Measurements from ENCODE around the gene KCNG2. TPM values are rescaled to one million over a fixed set of nuclear protein-coding genes. Genes with fewer than 3 reads are reported as not detected.

The KCNG2 gene
- polyA plus RNA-seq, 3 donors = 0.05 to 0.45 (median 0.42) TPM

DNA sequence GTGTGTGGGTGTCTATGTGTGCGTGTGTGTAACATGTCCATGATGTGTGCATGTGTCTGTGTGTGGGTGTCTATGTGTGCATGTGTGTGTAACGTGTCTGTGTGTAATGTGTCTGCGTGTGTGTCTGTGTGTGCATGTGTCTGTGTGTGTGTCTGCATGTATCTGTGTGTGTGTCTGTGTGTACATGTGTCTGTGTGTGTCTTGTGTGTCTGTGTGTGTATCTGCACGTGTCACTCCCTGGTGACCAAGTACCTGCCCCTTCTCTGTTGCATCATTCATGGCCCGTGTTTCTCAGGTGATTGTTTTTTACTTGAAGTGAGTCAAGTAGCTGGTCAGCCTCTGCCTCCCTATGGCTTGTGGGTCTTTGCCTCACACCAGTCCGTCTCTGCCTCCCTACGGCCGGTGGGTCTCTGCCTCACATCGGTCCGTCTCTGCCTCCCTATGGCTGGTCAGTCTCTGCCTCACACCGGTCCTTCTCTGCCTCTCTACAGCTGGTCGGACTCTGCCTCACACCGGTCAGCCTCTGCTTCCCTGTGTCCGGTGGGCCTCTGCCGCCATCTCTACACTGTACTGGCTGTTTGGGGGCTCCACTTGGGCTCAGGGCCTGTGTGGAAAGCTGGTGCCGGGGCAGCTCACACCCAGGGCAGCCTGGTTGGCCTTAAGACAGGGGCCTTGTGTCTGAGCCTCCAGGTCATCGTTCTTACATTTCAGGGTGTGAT is 31.6 kb downstream of the KCNG2 start:
- H3K27ac ChIP-seq (ENCODE audit: low read depth, low read length) = no peak overlapping the region
- 87 to 95% (median 95%) methylated on average over 17 of the region's 17 CpGs for WGBS, 3 donors

DNA sequence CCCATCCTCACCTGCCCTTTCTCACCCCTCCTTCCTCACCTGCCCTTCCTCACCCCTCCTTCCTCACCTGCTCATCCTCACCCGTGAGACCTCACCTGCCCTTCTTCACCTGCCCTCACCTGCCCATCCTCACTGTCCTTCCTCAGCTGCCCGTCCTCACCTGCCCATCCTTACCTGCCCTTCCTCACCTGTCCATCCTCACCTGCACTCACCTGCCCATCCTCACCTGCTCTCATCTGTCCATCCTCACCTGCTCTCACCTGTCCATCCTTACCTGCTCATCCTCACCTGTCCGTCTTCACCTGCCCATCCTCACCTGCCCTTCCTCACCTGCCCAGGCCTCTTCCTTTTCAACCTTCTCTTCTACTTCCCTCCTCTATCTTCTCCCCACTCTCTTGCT is 34.4 kb downstream of the KCNG2 start:
- no peak overlapping the region for H3K27ac ChIP-seq (ENCODE audit: low read depth, low read length)
- 70 to 91% (median 91%) methylated on average over 3 of the region's 3 CpGs for WGBS, 3 donors

GRCh38 chr18:79834834-79835233 is 37.1 kb downstream of the KCNG2 start:
- H3K27ac ChIP-seq (ENCODE audit: low read depth, low read length) = no peak overlapping the region
- WGBS, 3 donors = 69 to 76% (median 72%) methylated on average over 6 of the region's 6 CpGs

GRCh38 chr18:79841936-79842335 is 44.2 kb downstream of the KCNG2 start:
- H3K27ac ChIP-seq (ENCODE audit: low read depth, low read length) = no peak overlapping the region
- 88 to 94% (median 92%) methylated on average over 4 of the region's 4 CpGs for WGBS, 3 donors

GRCh38 chr18:79844999-79845563 is 47.3 kb downstream of the KCNG2 start:
- no peak overlapping the region for H3K27ac ChIP-seq (ENCODE audit: low read depth, low read length)
- WGBS, 3 donors = 87 to 93% (median 89%) methylated on average over 10 of the region's 10 CpGs

- no peak overlapping the region for H3K27ac ChIP-seq (ENCODE audit: low read depth, low read length)
- WGBS, 3 donors = 79 to 83% (median 80%) methylated on average over 17 of the region's 17 CpGs
Measured at GRCh38 chr18:79846936-79847557, 49.3 kb downstream of the KCNG2 start.

DNA sequence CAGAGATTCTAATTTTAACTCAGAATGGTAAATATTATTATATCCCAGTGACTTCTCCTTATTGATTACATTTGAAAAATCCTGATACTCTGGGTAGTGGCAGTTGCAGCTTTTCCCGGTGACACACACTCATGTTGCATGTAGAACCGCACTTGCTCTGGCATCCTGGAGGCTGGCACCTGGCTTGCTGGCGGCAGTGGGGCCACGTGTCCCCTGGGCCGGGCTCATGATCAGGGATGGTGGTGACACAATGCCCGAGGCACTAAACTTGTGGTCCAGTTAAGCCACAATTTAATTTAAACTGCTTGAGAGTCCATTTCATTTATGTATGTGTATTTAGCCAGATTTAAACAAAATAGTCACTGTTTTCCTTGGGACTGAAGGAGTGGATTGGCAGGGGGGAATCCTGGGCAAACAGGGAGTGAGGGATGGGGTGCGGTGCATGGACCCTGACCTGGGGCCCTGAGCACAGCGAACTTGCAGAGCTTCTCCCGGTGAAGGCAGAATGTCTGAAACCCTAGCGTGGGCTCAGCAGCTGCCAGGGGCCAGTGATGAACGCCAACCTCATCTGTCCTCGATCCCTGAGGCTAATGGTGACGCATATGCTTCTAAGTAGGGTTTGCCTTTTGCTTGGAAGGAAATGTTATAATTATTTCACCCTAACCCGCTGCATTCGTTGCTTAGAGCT is 50.0 kb downstream of the KCNG2 start:
- no peak overlapping the region for H3K27ac ChIP-seq (ENCODE audit: low read depth, low read length)
- WGBS, 3 donors = 78 to 91% (median 90%) methylated on average over 15 of the region's 15 CpGs

DNA sequence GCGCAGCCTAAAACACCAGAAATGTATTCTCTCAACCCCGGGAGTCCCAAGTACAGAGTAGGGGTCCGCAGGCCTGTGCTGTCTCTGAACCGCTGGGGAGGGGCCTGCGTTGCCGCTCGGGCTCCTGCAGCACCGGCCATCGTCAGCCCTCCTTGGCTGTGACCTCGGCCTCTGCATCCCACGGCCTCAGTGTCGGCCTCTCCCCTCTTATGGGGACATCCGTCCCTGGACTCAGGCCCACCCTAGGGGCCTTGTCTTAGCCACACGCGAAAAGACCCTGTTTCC is 50.5 kb downstream of the KCNG2 start:
- 93 to 95% (median 94%) methylated on average over 15 of the region's 15 CpGs for WGBS, 3 donors
- no peak overlapping the region for H3K27ac ChIP-seq (ENCODE audit: low read depth, low read length)

DNA sequence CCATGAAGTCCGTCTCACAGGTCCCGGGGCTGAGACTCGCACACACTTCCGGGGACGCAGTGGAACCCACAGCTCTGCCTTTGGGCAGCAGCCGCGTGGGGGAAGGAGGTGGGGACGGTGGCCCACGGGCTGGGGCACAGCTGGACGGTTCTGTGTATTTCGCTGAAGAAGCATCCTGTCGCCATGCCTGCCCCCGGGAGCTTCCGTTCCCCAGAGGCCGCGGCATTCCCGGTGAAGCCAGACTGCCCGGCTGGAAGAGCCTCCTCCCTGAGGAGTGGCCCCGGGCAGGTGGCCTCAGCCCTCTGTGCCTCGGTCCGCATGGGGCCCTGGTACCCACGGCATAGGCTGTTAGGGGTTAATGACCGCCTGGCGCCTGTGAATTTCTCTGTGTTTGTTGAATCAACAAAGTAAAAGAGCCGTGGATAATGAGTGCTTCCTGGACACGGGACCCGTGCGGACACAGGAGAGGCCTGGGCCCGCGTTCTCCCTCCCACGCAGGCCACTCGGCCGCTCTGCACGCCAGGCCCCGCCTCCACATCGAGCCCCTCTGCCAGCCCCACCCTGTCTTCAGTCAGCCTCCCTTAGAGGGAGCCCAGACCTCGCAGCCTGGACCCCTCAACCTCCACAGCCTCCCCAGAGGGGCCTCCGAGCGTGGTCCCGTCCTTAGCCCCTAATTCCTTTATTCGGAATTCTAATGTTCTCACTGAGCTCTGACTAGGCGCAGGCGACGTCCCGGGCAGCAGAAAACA is 51.0 kb downstream of the KCNG2 start:
- H3K27ac ChIP-seq (ENCODE audit: low read depth, low read length) = no peak overlapping the region
- 66 to 87% (median 77%) methylated on average over 45 of the region's 45 CpGs for WGBS, 3 donors

GRCh38 chr18:79849328-79850207 is 51.8 kb downstream of the KCNG2 start:
- H3K27ac ChIP-seq (ENCODE audit: low read depth, low read length) = no peak overlapping the region
- WGBS, 3 donors = 92 to 94% (median 93%) methylated on average over 48 to 51 of the region's 51 CpGs

GRCh38 chr18:79850731-79851130 is 53.0 kb downstream of the KCNG2 start:
- WGBS, 3 donors = 88% methylated on average over 16 of the region's 16 CpGs
- no peak overlapping the region for H3K27ac ChIP-seq (ENCODE audit: low read depth, low read length)

DNA sequence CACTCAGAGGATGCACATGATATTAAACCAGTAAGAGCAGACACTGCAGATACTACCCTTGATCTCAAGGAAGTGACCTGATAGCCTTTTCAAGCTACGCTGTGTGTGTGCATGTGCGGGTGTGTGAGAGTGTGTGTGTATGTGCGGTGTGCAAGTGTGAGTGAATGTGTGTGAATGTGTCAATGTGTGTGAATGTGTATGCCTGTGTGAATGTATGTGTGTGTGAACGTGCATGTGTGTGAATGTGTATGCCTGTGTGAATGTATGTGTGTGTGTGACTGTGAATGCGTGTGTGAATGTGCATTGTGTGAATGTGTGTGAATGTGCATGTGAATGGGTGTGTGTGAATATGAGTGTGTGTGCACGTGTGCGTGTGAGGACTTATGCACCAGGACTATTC is 53.8 kb downstream of the KCNG2 start:
- no peak overlapping the region for H3K27ac ChIP-seq (ENCODE audit: low read depth, low read length)

DNA sequence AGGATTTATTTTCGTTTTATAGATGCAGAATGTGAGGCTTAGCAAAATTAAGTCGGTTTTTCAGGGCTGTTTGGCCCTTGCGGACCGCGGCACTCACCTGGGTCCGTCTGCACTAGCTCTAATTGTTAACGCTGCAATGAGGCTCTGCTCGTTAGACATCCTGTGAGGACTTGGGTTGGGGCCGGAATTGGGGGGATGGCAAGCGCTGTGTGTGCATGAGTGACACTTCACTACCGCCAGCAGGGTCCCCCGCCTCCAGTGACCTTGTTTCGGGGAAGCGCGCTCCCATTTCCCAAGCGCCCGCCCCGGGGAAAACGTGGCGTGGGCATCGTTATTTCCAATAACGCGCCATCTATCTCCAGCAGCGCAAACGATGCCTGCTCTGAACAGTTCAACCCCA is 54.2 kb downstream of the KCNG2 start:
- H3K27ac ChIP-seq (ENCODE audit: low read depth, low read length) = no peak overlapping the region
- WGBS, 3 donors = 85 to 88% (median 85%) methylated on average over 25 of the region's 25 CpGs

More for the DNA sequence above, 53.8 kb downstream of the KCNG2 start:
- 84 to 89% (median 88%) methylated on average over 7 of the region's 7 CpGs for WGBS, 3 donors

DNA sequence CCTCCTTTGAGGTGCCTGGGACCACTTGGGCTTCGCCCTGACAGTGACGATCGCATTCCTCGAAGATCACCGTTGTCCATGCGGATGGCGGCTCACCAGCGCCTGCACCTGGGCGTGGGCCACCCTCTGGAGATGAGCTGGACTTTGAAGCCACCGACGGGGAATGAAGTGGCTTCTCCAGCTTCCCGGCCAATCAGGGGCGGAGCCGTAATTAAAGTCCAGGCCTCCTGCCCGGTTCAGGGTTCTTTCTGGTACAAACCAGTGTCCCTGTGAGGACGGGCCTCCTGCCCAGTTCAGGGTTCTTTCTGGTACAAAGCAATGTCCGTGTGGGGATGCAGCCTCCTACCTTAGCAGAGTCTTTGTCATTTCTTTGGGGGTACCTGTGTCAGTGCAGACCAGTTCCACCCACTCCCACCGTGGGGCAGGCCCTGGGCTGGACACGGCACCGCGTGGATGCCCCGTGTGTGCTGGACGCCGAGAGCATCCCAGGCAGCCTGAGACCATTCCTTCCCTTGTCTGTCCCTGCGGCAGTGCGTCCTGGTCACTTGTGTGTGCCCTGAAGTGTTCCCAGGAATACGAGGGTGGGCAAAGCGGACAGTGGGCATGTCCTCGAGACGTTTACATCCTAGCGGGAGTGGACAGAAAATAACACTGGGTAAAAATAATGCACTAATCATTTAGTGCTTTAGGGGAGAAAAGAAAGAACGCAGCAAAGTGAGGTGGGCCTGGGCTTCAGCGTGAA is 55.0 kb downstream of the KCNG2 start:
- H3K27ac ChIP-seq (ENCODE audit: low read depth, low read length) = no peak overlapping the region
- 88 to 92% (median 91%) methylated on average over 33 of the region's 33 CpGs for WGBS, 3 donors

GRCh38 chr18:79853303-79853992 is 55.7 kb downstream of the KCNG2 start:
- H3K27ac ChIP-seq (ENCODE audit: low read depth, low read length) = no peak overlapping the region
- WGBS, 3 donors = 76 to 78% (median 76%) methylated on average over 22 to 26 of the region's 26 CpGs

DNA sequence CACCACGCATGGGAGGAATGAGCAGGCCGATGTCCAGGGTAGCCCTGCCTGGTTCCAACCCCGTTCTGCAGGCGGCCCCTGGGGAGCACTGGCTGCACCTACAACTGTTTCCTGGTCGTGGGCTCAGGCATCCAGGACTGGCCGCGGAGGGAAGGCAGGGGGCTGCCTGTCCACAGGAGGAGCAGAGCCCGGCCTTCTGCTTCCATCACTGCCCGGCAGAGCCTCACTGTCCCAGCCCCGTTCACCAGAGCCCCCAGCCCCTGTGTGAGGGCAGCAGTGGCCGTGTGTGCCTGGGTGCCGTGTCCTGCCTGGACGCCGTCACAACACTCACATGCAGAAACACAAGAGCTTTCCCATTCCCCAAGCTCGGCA is 56.2 kb downstream of the KCNG2 start:
- H3K27ac ChIP-seq (ENCODE audit: low read depth, low read length) = no peak overlapping the region
- 83 to 86% (median 84%) methylated on average over 15 of the region's 15 CpGs for WGBS, 3 donors
